Measurements from ENCODE around the gene LIPE.
A peak's percentile ranks its signal among the peaks of the same experiment; 100 is the strongest.

The LIPE gene

GRCh38 chr19:42356686-42357085, 70.5 kb downstream of the LIPE start:
- H3K27ac ChIP-seq (ENCODE audit: insufficient read depth, low read depth, low read length, poor library complexity, severe bottlenecking): no peak overlapping the region
- 95 to 98% methylated on average over 15 of the region's 15 CpGs for WGBS, 2 experiments

GRCh38 chr19:42355896-42356295, 71.3 kb downstream of the LIPE start:
- Histone ChIP-seq H3K4me1 (ENCODE audit: control insufficient read depth, insufficient read depth, low read length) (peaks cover 15% of the 10 kb centered on the region), H3K9me3 (ENCODE audit: control insufficient read depth, low read length) (no peaks in the 10 kb centered on the region), H3K4me3 (ENCODE audit: insufficient read depth, low read depth, low read length) (no peak overlapping the region), H3K27me3 (ENCODE audit: control insufficient read depth, insufficient read depth, low read length, poor library complexity, severe bottlenecking) (no peaks in the 10 kb centered on the region), H3K27ac (ENCODE audit: insufficient read depth, low read depth, low read length, poor library complexity, severe bottlenecking) (no peak overlapping the region), H3K36me3 (ENCODE audit: control insufficient read depth, insufficient read depth, low read length) (peaks cover 7% of the 10 kb centered on the region)
- WGBS, 2 experiments: 95% methylated on average over 12 of the region's 12 CpGs

More at GRCh38 chr19:42356686-42357085, 70.5 kb downstream of the LIPE start:
- H3K9me3 ChIP-seq (ENCODE audit: control insufficient read depth, low read length): no peaks in the 10 kb centered on the region
- H3K27me3 ChIP-seq (ENCODE audit: control insufficient read depth, insufficient read depth, low read length, poor library complexity, severe bottlenecking): no peaks in the 10 kb centered on the region
- no peak overlapping the region for H3K4me3 ChIP-seq (ENCODE audit: insufficient read depth, low read depth, low read length)
- peaks cover 7% of the 10 kb centered on the region for H3K36me3 ChIP-seq (ENCODE audit: control insufficient read depth, insufficient read depth, low read length)
- peaks cover 16% of the 10 kb centered on the region for H3K4me1 ChIP-seq (ENCODE audit: control insufficient read depth, insufficient read depth, low read length)

- no peaks in the 10 kb centered on the region for H3K9me3 ChIP-seq (ENCODE audit: control insufficient read depth, low read length)
- H3K4me1 ChIP-seq (ENCODE audit: control insufficient read depth, insufficient read depth, low read length): peaks cover 8% of the 10 kb centered on the region
- H3K36me3 ChIP-seq (ENCODE audit: control insufficient read depth, insufficient read depth, low read length): peaks cover 7% of the 10 kb centered on the region
- no peak overlapping the region for H3K4me3 ChIP-seq (ENCODE audit: insufficient read depth, low read depth, low read length)
- no peaks in the 10 kb centered on the region for H3K27me3 ChIP-seq (ENCODE audit: control insufficient read depth, insufficient read depth, low read length, poor library complexity, severe bottlenecking)
- 94 to 96% methylated on average over 29 of the region's 29 CpGs for WGBS, 2 experiments
- no peak overlapping the region for H3K27ac ChIP-seq (ENCODE audit: insufficient read depth, low read depth, low read length, poor library complexity, severe bottlenecking)
These were observed 73.7 kb downstream of the LIPE start for GRCh38 chr19:42353341-42354015.

GRCh38 chr19:42352301-42353259, 74.6 kb downstream of the LIPE start:
- WGBS, 2 experiments: 93 to 95% methylated on average over 31 of the region's 31 CpGs
- peak overlapping the region; percentile 33 for H3K27ac ChIP-seq (ENCODE audit: insufficient read depth, low read depth, low read length, poor library complexity, severe bottlenecking)
- H3K27me3 ChIP-seq (ENCODE audit: control insufficient read depth, insufficient read depth, low read length, poor library complexity, severe bottlenecking): no peaks in the 10 kb centered on the region
- no peaks in the 10 kb centered on the region for H3K9me3 ChIP-seq (ENCODE audit: control insufficient read depth, low read length)
- no peak overlapping the region for H3K4me3 ChIP-seq (ENCODE audit: insufficient read depth, low read depth, low read length)
- peaks cover 7% of the 10 kb centered on the region for H3K36me3 ChIP-seq (ENCODE audit: control insufficient read depth, insufficient read depth, low read length)
- peaks cover 8% of the 10 kb centered on the region for H3K4me1 ChIP-seq (ENCODE audit: control insufficient read depth, insufficient read depth, low read length)
